ENCODE data around the gene ZNF662. TPM values are rescaled to one million over a fixed set of nuclear protein-coding genes. Genes with fewer than 3 reads are reported as not detected.

ZNF662 gene
- total and polyA plus RNA-seq, 9 of the 15 experiments (the other 6 are each of a cell fraction or from before 2014, with no cell fraction given) = 0.07 to 0.55 (median 0.27) TPM

DNA sequence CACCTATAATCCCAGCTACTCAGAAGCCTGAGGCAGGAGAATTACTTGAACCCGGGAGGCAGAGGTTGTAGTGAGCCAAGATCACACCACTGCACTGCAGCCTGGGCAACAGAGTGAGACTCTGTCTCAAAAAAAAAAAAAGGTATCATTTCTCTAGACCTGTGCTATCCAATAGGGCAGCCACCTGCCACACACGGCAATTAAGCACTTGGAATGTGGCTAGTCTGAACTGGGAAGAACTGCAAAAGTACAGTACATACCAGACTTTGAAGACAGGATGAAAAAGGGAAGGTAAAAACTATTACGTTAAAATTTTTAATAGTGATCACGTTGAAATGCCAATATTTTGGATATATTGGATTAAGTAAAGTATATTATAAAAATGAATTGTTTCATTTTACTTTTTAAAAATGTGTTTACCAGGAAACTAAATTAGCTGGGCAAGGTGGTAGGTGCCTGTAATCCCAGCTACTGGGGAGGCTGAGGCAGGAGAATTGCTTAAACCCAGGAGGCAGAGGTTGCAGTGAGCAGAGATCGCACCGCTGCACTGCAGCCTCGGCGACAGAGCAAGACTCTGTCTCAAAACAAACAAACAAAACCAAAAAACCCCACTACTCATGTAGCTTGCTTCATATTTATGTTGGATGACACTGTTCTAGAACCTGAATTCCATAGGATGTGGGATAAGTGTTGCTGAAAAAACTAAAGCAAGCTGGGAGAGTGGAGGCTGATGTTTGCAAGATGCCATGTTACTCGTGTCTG is 32.5 kb upstream of the ZNF662 start:
- no peaks in the 10 kb centered on the region for H3K36me3 ChIP-seq (ENCODE audit: control insufficient read depth, insufficient read depth, low read length)
- no peaks in the 10 kb centered on the region; a peak in 1 of 5 replicates for H3K4me1 ChIP-seq (replicated peaks in 1 of 2; ENCODE audit: control insufficient read depth in 2 of 2, insufficient read depth in 2 of 2, low read length in 2 of 2)
- H3K4me2 ChIP-seq (ENCODE audit: insufficient read depth, low read length) = no peak overlapping the region
- peaks cover 2% of the 10 kb centered on the region for H3K9me1 ChIP-seq (ENCODE audit: control insufficient read depth, insufficient read depth, low read length)
- no peaks in the 10 kb centered on the region for H3K9me3 ChIP-seq (replicated peaks; ENCODE audit: control insufficient read depth, insufficient read depth, low read depth, low read length)
- ATAC-seq = no peak
- in situ Hi-C loops (cut with MboI) = no loop called here
- FAIRE-seq = no peak
- no peak overlapping the region for H3K4me3 ChIP-seq
- BruUV-seq (replicated peaks) = no TSS peak
- no peak overlapping the region for H3K27ac ChIP-seq (ENCODE audit: extremely low read depth, low read depth, low read length)
- H3K27me3 ChIP-seq (ENCODE audit: control insufficient read depth in 2 of 2, insufficient read depth in 2 of 2, low read length in 2 of 2) = peaks cover 30 to 79% of the 10 kb centered on the region in 2 experiments
- POLR2A ChIA-PET = interaction anchor here (1.0 kb wide), 1 partner anchor 42 kb away, joined by 3 read pairs; no protein-coding TSS in a partner anchor
- H4K20me1 ChIP-seq (replicated peaks; ENCODE audit: control insufficient read depth, insufficient read depth, low read length) = peaks cover 4% of the 10 kb centered on the region; the same call in 1 of the 2 replicates
- no peak overlapping the region for H2AFZ ChIP-seq (ENCODE audit: low read depth, low read length)
- DNase-seq (ENCODE audit: extremely low read depth in 1 of 4, low spot score in 3 of 4) = no peak
- intact Hi-C loops (cut with micrococcal nuclease) = no loop called here
- no peaks in the 10 kb centered on the region for H3K79me2 ChIP-seq (ENCODE audit: control insufficient read depth, insufficient read depth, low read length)
- 1% methylated on average over 9 of the region's 9 CpGs for WGBS (ENCODE audit: insufficient coverage, low coverage, missing lambda C conversion rate)
- CTCF ChIA-PET (ENCODE audit: low intra/inter-chr PET ratio) = interaction anchor here (0.6 kb wide), 1 partner anchor 8 kb away, joined by 5 read pairs; no protein-coding TSS in a partner anchor
- H3K9ac ChIP-seq (ENCODE audit: insufficient read depth in 1 of 2, low read depth in 2 of 2, low read length in 2 of 2) = no peak overlapping the region
- TF ChIP-seq SMAD2 (IDR thresholded peaks at IDR 0.05; ENCODE audit: low read depth, low read length) (no peak), JUN (IDR thresholded peaks at IDR 0.05; ENCODE audit: borderline replicate concordance, low read depth, low read length) (no peak), JUN (CRISPR knock-in tag; IDR thresholded peaks at IDR 0.05; ENCODE audit: borderline replicate concordance) (no peak), TAF7 (tag; IDR thresholded peaks at IDR 0.05) (no peak), ARHGAP35 (IDR thresholded peaks at IDR 0.05; ENCODE audit: partially characterized antibody) (no peak)
- TF ChIP-seq, protein P1, sequence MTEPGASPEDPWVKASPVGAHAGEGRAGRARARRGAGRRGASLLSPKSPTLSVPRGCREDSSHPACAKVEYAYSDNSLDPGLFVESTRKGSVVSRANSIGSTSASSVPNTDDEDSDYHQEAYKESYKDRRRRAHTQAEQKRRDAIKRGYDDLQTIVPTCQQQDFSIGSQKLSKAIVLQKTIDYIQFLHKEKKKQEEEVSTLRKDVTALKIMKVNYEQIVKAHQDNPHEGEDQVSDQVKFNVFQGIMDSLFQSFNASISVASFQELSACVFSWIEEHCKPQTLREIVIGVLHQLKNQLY (CRISPR knock-in tag; conservative IDR thresholded peaks at IDR 0.05) = no peak

All from K562 (cell line).